OCI-LY7 (cell line): ENCODE data around the gene CNTNAP5.

Experiments used
- EZH2phosphoT487 ChIP-seq: fragments of 200-600 bp; sonication (generic); IDR thresholded peaks from 2 replicates; pipeline ENCODE4 v1.6.1; 2018; ENCODE audit warnings: low read depth, borderline replicate concordance, mild to moderate bottlenecking, mixed run types, antibody characterized with exemption, low read length, moderate library complexity, mixed read lengths
- TF ChIP-seq, protein P1 (sequence below): fragments of 200-600 bp; sonication (generic); conservative IDR thresholded peaks from 2 replicates; pipeline ENCODE4 v1.5.1; 2014; ENCODE audit warnings: mild to moderate bottlenecking, antibody characterized with exemption, low read length, moderate library complexity, mixed read lengths

DNA sequence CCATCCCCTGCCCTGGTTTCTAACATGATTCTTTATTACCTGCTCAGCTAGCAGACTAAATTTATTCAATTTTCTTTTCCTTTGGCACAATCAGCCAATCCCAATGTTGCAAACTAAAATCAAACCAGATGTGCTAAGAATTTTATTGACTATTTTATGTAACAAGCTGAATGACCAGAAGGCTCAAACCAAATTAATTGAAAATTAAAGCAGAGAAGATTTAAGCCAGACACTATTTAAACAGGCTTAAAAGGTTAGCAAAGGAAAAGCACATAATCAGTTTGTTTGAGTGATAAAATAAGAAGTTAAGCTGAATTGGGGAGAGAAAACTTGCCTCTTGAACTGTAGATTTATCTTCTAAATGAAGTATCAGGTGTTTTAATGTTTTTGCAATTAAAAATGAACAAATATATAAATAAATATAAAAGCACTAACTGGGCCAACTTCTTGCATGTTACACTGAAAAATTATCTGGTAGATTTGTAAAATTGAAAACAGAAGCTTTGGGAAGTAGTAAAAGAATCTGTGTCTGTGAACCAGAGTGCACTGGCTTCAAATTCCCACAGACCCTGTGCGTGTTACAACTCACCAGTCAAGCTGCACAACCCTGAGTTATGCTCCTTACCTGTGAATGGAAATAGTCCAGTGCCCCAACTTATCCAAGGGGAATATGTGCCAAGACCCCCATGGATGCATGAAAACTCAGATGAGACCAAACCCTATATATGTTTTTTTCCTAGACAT lies 283.4 kb downstream of the CNTNAP5 start:
- TF ChIP-seq, protein P1, sequence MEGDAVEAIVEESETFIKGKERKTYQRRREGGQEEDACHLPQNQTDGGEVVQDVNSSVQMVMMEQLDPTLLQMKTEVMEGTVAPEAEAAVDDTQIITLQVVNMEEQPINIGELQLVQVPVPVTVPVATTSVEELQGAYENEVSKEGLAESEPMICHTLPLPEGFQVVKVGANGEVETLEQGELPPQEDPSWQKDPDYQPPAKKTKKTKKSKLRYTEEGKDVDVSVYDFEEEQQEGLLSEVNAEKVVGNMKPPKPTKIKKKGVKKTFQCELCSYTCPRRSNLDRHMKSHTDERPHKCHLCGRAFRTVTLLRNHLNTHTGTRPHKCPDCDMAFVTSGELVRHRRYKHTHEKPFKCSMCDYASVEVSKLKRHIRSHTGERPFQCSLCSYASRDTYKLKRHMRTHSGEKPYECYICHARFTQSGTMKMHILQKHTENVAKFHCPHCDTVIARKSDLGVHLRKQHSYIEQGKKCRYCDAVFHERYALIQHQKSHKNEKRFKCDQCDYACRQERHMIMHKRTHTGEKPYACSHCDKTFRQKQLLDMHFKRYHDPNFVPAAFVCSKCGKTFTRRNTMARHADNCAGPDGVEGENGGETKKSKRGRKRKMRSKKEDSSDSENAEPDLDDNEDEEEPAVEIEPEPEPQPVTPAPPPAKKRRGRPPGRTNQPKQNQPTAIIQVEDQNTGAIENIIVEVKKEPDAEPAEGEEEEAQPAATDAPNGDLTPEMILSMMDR, result no peak
- TF ChIP-seq EZH2phosphoT487, result no peak
